A673 (cell line): ENCODE data around the gene LTB4R2.

Experiments
- EZH2 ChIP-seq: fragments of 200-600 bp; sonication (generic); IDR thresholded peaks from 2 replicates; pipeline ENCODE4 v1.6.1; 2017; ENCODE audit warnings: borderline replicate concordance, low read depth, mild to moderate bottlenecking, mixed read lengths, antibody characterized with exemption, low read length; ENCODE audit not compliant: poor library complexity, severe bottlenecking
- TF ChIP-seq, protein P1 (sequence below): fragments of 300-800, 200-600 bp; sonication (generic); conservative IDR thresholded peaks from 2 replicates; pipeline ENCODE4 v1.5.1; 2017; ENCODE audit warnings: low read depth, mild to moderate bottlenecking, antibody characterized with exemption, low read length, moderate library complexity, mixed read lengths

DNA sequence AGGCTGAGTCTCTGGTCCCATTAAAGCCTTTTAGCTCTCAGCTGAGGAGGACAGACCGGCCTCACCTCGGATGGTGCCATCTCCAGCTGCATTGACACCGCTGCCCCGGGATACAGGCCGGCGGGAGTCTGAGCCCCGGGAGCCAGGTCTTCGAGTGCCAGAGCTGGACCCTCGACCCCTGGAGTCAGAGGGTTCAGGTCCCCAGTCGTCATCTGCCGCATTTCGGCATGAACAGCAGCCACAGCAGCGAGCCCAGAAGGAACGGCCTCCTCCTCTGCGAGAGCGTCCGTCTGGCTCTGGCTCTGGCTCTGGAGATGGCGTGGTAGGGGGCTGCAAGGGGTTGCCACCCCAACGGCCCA lies 48.0 kb upstream of the LTB4R2 start:
- TF ChIP-seq, protein P1, sequence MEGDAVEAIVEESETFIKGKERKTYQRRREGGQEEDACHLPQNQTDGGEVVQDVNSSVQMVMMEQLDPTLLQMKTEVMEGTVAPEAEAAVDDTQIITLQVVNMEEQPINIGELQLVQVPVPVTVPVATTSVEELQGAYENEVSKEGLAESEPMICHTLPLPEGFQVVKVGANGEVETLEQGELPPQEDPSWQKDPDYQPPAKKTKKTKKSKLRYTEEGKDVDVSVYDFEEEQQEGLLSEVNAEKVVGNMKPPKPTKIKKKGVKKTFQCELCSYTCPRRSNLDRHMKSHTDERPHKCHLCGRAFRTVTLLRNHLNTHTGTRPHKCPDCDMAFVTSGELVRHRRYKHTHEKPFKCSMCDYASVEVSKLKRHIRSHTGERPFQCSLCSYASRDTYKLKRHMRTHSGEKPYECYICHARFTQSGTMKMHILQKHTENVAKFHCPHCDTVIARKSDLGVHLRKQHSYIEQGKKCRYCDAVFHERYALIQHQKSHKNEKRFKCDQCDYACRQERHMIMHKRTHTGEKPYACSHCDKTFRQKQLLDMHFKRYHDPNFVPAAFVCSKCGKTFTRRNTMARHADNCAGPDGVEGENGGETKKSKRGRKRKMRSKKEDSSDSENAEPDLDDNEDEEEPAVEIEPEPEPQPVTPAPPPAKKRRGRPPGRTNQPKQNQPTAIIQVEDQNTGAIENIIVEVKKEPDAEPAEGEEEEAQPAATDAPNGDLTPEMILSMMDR, result no peak
- no peak for TF ChIP-seq EZH2
